Measurements from ENCODE around the gene GALR2.
A peak's percentile ranks its signal among the peaks of the same experiment; 100 is the strongest.

GALR2 gene

DNA sequence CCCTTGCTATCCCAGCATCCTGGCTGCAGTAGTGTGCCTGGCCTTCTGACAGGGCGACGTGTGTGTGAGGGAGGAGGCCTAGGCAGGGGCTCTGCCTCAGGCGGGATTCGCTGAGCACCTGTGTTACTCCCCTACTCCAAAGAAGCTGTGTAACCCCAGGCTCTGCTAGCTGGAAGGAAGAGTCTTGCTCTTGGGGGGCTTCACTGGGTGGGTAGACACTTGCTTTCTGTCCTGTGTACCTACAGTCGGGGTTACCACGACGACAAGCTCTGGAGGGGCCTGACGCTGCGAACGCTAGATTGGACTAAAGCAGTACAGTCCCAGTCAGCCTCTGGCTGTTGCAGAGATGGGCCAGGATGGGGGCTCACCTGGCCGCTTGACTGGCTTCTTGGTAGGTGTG is 19.5 kb downstream of the GALR2 start:
- Histone ChIP-seq H3K9ac (ENCODE audit: low read length) (no peak overlapping the region), H3K9me3 (ENCODE audit: control insufficient read depth, low read length) (no peaks in the 10 kb centered on the region), H3K36me3 (ENCODE audit: control insufficient read depth, insufficient read depth, low read length) (peaks cover 6% of the 10 kb centered on the region), H3K4me3 (ENCODE audit: low read length) (no peak overlapping the region), H3K27me3 (ENCODE audit: control insufficient read depth, insufficient read depth, low read length) (no peaks in the 10 kb centered on the region), H3K4me1 (ENCODE audit: control insufficient read depth, insufficient read depth, low read length) (no peaks in the 10 kb centered on the region)

DNA sequence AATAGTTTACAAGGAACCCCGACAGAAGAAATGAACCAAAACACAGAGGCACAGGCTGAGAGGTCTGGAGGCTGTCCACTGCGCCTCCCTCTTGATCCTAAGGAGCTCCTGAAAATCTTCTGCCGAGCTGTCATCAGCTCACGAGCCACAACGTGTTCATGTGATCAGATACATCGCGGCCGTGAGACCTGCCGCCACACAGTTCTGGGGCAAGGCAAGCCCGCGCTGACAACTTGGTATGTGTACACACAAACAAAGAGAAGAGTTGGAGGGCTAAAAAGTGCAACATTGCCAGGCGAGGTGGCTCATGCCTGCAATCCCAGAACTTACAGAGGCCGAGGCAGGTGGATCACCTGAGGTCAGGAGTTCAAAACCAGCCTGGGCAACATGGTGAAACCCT is 21.4 kb downstream of the GALR2 start:
- H3K36me3 ChIP-seq (ENCODE audit: control insufficient read depth, insufficient read depth, low read length), result peaks cover 6% of the 10 kb centered on the region
- no peaks in the 10 kb centered on the region for H3K9me3 ChIP-seq (ENCODE audit: control insufficient read depth, low read length)

DNA sequence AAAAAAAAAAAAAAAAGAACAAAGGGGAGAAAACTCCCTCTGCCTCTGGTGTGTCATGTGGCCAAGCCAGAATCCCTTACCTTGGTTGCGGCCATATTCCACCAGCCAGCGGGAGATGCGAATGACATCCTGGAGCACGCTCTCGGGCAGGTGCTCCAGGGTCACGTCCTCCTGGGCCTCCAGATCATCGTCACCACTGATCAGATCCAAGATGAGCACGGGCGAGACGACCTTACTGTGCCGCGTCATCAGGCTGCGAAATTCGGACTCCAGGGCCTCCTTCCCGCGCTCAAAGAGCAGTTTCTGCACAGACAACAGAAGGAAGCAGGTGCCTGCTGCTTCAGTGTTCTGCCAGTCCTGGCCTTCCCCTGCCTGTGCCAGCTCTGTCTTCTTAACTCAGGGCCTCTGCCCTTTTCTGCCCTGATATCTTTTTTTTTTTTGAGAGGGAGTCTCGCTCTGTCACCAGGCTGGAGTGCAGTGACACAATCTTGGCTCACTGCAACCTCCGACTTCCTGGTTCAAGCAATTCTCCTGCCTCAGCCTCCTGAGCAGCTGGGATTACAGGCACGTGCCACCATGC is 23.2 kb downstream of the GALR2 start:
- Histone ChIP-seq H3K9ac (ENCODE audit: low read length) (no peak overlapping the region), H3K4me1 (ENCODE audit: control insufficient read depth, insufficient read depth, low read length) (peaks cover 3% of the 10 kb centered on the region), H3K27me3 (ENCODE audit: control insufficient read depth, insufficient read depth, low read length) (no peaks in the 10 kb centered on the region), H3K4me3 (ENCODE audit: low read length) (no peak overlapping the region), H3K36me3 (ENCODE audit: control insufficient read depth, insufficient read depth, low read length) (peaks cover 12% of the 10 kb centered on the region), H3K9me3 (ENCODE audit: control insufficient read depth, low read length) (no peaks in the 10 kb centered on the region)

More for the DNA sequence above, 21.4 kb downstream of the GALR2 start:
- H3K4me1 ChIP-seq (ENCODE audit: control insufficient read depth, insufficient read depth, low read length), result no peaks in the 10 kb centered on the region
- H3K27me3 ChIP-seq (ENCODE audit: control insufficient read depth, insufficient read depth, low read length), result no peaks in the 10 kb centered on the region
- no peak overlapping the region for H3K9ac ChIP-seq (ENCODE audit: low read length)
- no peak overlapping the region for H3K4me3 ChIP-seq (ENCODE audit: low read length)

DNA sequence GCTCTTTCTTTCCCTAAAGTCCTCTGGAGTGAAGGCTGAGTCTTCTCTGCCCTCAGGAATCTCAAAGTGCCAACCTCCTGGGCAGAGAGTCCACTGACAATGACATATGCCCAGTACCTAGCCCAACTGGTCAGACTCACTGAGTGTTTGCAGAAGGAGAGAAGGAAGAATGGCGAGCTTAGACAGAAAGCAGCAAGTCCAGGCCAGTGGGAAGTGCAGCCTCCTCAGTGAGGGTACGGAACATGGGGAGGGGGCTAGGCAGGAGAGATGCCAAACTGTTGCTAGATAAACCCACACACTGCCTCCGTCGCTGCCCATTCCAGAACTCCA is 28.3 kb downstream of the GALR2 start:
- Histone ChIP-seq H3K9ac (ENCODE audit: low read length) (peak overlapping the region; percentile 87), H3K9me3 (ENCODE audit: control insufficient read depth, low read length) (no peaks in the 10 kb centered on the region), H3K36me3 (ENCODE audit: control insufficient read depth, insufficient read depth, low read length) (peaks cover 6% of the 10 kb centered on the region), H3K27me3 (ENCODE audit: control insufficient read depth, insufficient read depth, low read length) (no peaks in the 10 kb centered on the region), H3K4me3 (ENCODE audit: low read length) (peak overlapping the region; percentile 92), H3K4me1 (ENCODE audit: control insufficient read depth, insufficient read depth, low read length) (peaks cover 26% of the 10 kb centered on the region)

DNA sequence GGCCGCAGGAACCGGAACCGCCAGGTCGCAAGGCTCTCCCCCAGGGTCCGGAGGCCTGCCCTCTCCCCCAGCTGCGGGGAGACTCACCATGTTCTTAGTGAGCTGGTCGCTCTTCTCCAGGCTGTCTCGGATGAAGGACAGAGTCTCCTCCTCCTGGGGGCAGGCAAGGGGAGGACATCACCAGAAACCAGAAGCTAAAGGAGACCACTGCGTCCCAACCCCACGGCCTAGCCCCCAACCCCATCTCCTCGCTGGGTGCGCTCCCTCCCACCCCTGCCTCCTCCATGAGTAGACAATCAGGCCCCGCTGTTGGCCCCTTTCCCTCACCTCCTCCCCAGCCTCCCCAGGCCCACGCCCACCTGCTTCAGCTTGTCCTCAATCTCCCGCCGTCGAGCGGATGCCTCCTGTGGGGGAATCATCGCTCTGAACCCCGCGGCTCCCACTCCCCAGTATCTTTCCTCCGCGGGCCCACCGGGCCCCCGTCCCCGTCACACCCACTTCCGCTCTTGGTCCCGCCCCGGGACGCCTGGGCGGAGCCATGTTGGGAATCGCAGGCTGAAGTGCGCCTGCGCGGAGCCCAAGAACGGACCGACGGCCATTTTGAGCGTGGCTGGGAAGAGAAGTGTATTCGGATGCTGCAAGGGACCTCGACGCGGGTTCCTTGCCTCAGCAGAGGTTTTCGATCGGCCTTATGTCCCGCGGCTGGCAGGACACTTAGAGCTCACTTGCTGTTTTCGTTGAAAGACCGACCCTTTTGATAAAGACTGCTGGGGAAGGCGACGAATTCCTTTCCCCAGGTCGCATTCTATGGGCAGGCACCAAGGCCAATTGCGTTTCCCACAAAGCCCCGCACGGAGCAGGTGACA is 28.9 kb downstream of the GALR2 start, which contains the start of gene EXOC7:
EXOC7 (minus strand) TSS at position 514 of the 866 bp plus-strand sequence; CDS start at position 419, 95 bp downstream.
- Histone ChIP-seq H3K27me3 (ENCODE audit: control insufficient read depth, insufficient read depth, low read length) (no peaks in the 10 kb centered on the region), H3K4me3 (ENCODE audit: low read length) (peak within 1 kb of the TSS; percentile 92), H3K9ac (ENCODE audit: low read length) (peak within 1 kb of the TSS; percentile 87), H3K4me1 (ENCODE audit: control insufficient read depth, insufficient read depth, low read length) (peaks cover 26% of the 10 kb centered on the region), H3K36me3 (ENCODE audit: control insufficient read depth, insufficient read depth, low read length) (peaks cover 6% of the 10 kb centered on the region), H3K9me3 (ENCODE audit: control insufficient read depth, low read length) (no peaks in the 10 kb centered on the region)

DNA sequence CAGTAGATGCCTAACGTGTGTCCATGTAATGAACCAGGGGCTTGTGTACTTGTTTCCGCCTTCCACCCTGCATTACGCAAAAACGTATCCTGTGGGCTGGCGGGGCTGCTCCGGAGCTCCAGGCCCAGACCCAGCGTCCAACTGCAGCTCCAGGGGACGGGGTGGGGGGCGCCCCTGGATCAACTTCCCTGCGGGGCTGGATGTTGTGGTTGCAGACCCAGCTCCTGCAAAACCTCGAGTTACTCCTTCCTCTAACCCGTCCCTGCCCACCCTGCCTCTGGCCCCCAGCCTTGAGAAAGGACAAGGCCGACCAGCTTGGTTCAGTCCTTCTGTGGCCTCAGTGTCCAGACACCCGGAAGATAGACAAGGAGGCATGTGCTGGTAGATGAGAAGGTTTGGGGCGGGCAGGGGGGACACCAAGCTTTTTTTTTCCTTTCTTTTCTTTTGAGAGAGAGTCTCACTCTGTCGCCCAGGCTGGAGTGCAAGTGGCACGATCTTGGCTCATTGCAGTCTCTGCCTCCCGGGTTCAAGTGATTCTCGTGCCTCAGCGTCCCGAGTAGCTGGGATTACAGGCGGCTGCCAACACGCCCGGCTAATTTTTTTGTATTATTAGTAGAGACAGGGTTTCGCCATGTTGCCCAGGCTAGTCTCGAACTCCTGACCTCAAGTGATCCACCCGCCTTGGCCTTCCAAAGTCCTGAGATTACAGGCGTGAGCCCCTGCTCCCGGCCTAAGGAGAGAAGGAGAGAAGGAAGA is 29.7 kb downstream of the GALR2 start:
- Histone ChIP-seq H3K4me1 (ENCODE audit: control insufficient read depth, insufficient read depth, low read length) (peaks cover 26% of the 10 kb centered on the region), H3K4me3 (ENCODE audit: low read length) (peak overlapping the region; percentile 92), H3K9me3 (ENCODE audit: control insufficient read depth, low read length) (no peaks in the 10 kb centered on the region), H3K9ac (ENCODE audit: low read length) (peak overlapping the region; percentile 87), H3K27me3 (ENCODE audit: control insufficient read depth, insufficient read depth, low read length) (no peaks in the 10 kb centered on the region), H3K36me3 (ENCODE audit: control insufficient read depth, insufficient read depth, low read length) (peaks cover 6% of the 10 kb centered on the region)

DNA sequence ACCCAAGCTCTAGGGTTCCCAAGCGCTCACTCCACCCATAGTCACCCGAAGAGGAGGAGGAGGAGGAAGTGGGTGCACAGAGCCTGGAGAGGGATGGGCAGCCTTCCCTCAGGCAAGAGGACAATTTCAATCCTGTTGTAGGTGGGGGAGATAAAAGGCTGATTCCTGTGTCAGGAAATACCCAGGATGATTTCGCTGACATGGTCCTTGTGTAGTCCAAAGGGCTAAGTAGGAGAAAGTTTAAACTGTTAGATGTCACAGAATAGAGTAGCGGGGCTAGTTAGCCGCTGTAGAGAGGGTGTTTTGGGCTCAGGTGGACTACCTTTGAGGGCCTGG is 30.3 kb downstream of the GALR2 start:
- Histone ChIP-seq H3K4me1 (ENCODE audit: control insufficient read depth, insufficient read depth, low read length) (peaks cover 26% of the 10 kb centered on the region), H3K4me3 (ENCODE audit: low read length) (no peak overlapping the region), H3K27me3 (ENCODE audit: control insufficient read depth, insufficient read depth, low read length) (no peaks in the 10 kb centered on the region), H3K9me3 (ENCODE audit: control insufficient read depth, low read length) (no peaks in the 10 kb centered on the region), H3K9ac (ENCODE audit: low read length) (no peak overlapping the region), H3K36me3 (ENCODE audit: control insufficient read depth, insufficient read depth, low read length) (peaks cover 6% of the 10 kb centered on the region)

DNA sequence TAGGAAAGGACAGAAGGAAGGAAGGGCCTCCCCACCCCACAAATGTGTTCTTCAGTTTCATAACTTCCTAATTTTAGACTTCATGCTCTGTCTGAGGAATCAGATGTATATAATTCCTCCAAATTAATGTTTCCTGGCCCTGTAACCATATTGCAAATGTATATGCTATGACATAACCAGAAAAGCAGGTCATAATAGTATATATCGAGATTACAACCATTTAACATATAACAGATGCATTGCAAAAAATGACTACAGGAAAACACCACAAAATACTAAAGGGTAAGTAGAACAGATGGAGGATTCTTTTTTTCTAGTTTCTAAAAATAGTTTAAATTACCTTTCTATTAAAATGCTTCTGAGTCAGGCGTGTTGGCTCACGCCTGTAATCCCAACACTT is 32.1 kb downstream of the GALR2 start:
- Histone ChIP-seq H3K36me3 (ENCODE audit: control insufficient read depth, insufficient read depth, low read length) (no peaks in the 10 kb centered on the region), H3K9me3 (ENCODE audit: control insufficient read depth, low read length) (no peaks in the 10 kb centered on the region), H3K9ac (ENCODE audit: low read length) (no peak overlapping the region), H3K27me3 (ENCODE audit: control insufficient read depth, insufficient read depth, low read length) (no peaks in the 10 kb centered on the region), H3K4me1 (ENCODE audit: control insufficient read depth, insufficient read depth, low read length) (peaks cover 26% of the 10 kb centered on the region), H3K4me3 (ENCODE audit: low read length) (no peak overlapping the region)

DNA sequence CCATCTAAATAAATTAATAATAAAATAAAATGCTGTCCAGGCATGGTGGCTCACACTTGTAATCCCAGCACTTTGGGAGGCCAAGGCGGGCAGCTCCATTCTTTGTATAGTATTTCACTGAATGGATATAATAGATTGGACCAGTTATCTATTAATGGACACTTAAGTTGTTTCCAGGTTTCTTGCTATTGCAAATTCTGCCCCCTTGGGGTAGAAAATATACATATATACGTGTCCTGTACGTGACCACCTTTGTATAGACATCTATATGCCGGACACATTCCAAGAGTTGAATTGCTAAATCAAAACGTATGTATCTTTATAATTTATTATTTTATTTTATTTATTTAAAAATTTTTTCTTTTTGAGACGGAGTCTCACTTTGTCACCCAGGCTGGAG is 32.9 kb downstream of the GALR2 start:
- Histone ChIP-seq H3K36me3 (ENCODE audit: control insufficient read depth, insufficient read depth, low read length) (no peaks in the 10 kb centered on the region), H3K4me3 (ENCODE audit: low read length) (no peak overlapping the region), H3K4me1 (ENCODE audit: control insufficient read depth, insufficient read depth, low read length) (peaks cover 26% of the 10 kb centered on the region), H3K9ac (ENCODE audit: low read length) (no peak overlapping the region), H3K9me3 (ENCODE audit: control insufficient read depth, low read length) (no peaks in the 10 kb centered on the region), H3K27me3 (ENCODE audit: control insufficient read depth, insufficient read depth, low read length) (no peaks in the 10 kb centered on the region)

DNA sequence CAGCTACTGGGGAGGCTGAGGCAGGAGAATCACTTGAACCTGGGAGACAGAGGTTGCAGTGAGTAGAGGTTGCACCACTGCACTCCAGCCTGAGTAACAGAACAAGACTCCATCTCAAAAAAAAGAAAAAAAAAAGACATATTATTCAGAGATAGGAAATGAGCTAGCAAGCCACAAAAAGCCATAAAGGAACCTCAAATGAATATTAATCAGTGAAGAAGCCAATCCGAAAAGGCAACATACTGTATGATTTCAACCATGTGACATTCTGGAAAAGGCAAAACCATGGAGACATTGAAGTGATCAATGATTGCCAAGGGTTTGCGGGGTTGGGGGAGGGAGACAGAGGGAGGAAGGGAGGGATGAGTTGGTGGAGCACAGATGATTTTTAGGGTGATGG is 37.4 kb downstream of the GALR2 start:
- H3K4me1 ChIP-seq (ENCODE audit: control insufficient read depth, insufficient read depth, low read length), result no peaks in the 10 kb centered on the region
- H3K9me3 ChIP-seq (ENCODE audit: control insufficient read depth, low read length), result no peaks in the 10 kb centered on the region
- no peaks in the 10 kb centered on the region for H3K36me3 ChIP-seq (ENCODE audit: control insufficient read depth, insufficient read depth, low read length)
- H3K4me3 ChIP-seq (ENCODE audit: low read length), result no peak overlapping the region
- no peak overlapping the region for H3K9ac ChIP-seq (ENCODE audit: low read length)
- no peaks in the 10 kb centered on the region for H3K27me3 ChIP-seq (ENCODE audit: control insufficient read depth, insufficient read depth, low read length)

DNA sequence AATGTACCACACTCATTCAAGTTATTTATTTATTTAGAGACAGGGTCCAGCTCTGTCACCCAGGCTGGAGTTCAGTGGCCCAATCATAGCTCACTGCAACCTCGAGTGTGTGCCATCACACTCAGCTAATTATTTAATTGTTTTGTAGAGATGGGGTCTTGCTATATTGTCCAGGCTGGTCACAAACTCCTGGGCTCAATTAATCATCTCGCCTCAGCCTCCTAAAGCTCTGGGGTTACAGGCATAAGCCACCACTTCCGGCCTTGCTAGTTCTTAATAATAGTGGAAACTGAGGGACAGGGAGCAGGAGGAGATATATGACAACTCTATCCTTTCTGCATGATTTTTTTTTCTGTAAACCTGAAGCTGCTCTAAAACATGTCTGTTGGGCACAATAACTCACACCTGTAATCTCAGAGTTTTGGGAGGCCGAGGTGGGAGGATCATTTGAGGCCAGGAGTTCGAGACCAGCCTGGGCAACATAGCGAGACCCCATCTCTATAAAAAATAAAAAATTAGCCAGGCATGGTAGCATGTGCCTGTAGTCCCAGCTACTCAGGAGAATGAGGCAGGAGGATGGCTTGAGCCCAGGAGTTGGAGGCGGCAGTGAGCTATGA is 40.7 kb downstream of the GALR2 start:
- Histone ChIP-seq H3K36me3 (ENCODE audit: control insufficient read depth, insufficient read depth, low read length) (no peaks in the 10 kb centered on the region), H3K4me1 (ENCODE audit: control insufficient read depth, insufficient read depth, low read length) (no peaks in the 10 kb centered on the region), H3K9ac (ENCODE audit: low read length) (no peak overlapping the region), H3K4me3 (ENCODE audit: low read length) (no peak overlapping the region), H3K27me3 (ENCODE audit: control insufficient read depth, insufficient read depth, low read length) (no peaks in the 10 kb centered on the region), H3K9me3 (ENCODE audit: control insufficient read depth, low read length) (no peaks in the 10 kb centered on the region)

All from mucosa of stomach (tissue), 1 donor.